HepG2 (cell line): ENCODE measurements around the gene CTNNA3. TPM values are rescaled to one million over a fixed set of nuclear protein-coding genes. Genes with fewer than 3 reads are reported as not detected.

Experiments used
- ATAC-seq: fragments of 200-7000 bp; cut with Tn5 transposase; 3 replicates; pipeline ENCODE4 v1.9.1; 2020; ENCODE audit warnings: mild to moderate bottlenecking, moderate library complexity
- BruUV-seq: library from RNA; stranded (reverse); fragments of 400-500 nt; replicated peaks from 2 replicates; lab custom pipeline; 2021; lab: Mats Ljungman, UMichigan
- CTCF ChIA-PET: fragments of 300-600 bp; formaldehyde crosslinking; extraction: SDS; loops from one replicate; lab custom pipeline; 2021; ENCODE audit warnings: low total read pairs, inconsistent platforms, low intra/inter-chr PET ratio; lab: Yijun Ruan, JAX
- POLR2A ChIA-PET: fragments of 350-600 bp; sonication (Branson Sonifier 250); formaldehyde crosslinking; loops from one replicate; lab custom pipeline; 2020; ENCODE audit warnings: antibody characterized with exemption, inconsistent platforms; lab: Yijun Ruan, JAX
- DNase-seq: peaks from one replicate; pipeline ENCODE4 v3.0.0-alpha.2; 2015; ENCODE audit warnings: low spot score
- FAIRE-seq: peaks from 3 replicates; lab custom pipeline; 2011; peaks lifted over from hg19 to GRCh38; lab: Jason Lieb, UNC
- H2AFZ ChIP-seq: one replicate; pipeline ENCODE4 v1.6.1; 2011; ENCODE audit warnings: low read length, inconsistent platforms
- H3K27ac ChIP-seq: fragments of 300-600 bp; 3 replicates; pipeline ENCODE4 v1.8.0; 2011; ENCODE audit warnings: mixed run types, mild to moderate bottlenecking, mixed read lengths, low read length, inconsistent platforms; ENCODE audit not compliant: insufficient read depth; ENCODE audit errors: extremely low read length
- H3K27me3 ChIP-seq, 2 experiments: fragments of 200-600 bp in 1 of 2; 2 replicates in 1 of 2; 3 replicates in 1 of 2; pipeline versions ENCODE4 v1.6.0 to v1.8.0; 2011; ENCODE audit warnings: low read length in 2 of 2, mild to moderate bottlenecking in 2 of 2, moderate library complexity in 2 of 2, inconsistent platforms in 1 of 2; ENCODE audit not compliant: insufficient read depth in 2 of 2, control insufficient read depth in 1 of 2
- H3K36me3 ChIP-seq, 2 experiments: fragments of 200-600 bp in 1 of 2; replicated peaks in 1 of 2; 2 replicates in 1 of 2; 3 replicates in 1 of 2; pipeline versions ENCODE4 v1.5.1 to v1.8.0; 2011; ENCODE audit warnings: low read length in 2 of 2, inconsistent platforms in 1 of 2; ENCODE audit not compliant: insufficient read depth in 2 of 2, control insufficient read depth in 1 of 2
- H3K4me1 ChIP-seq: 2 replicates; pipeline ENCODE4 v1.5.1; 2012; ENCODE audit warnings: low read length, inconsistent platforms; ENCODE audit not compliant: insufficient read depth
- H3K4me2 ChIP-seq: 2 replicates; pipeline ENCODE4 v1.6.0; 2011; ENCODE audit warnings: low read depth, low read length, inconsistent platforms
- H3K4me3 ChIP-seq, 3 experiments: fragments of 200-600 bp in 1 of 3; sonication (generic), shearing (Covaris generic) in 1 of 3; replicated peaks in 1 of 3; 2 replicates each; pipeline ENCODE4 v1.5.1; 2011 to 2016; ENCODE audit warnings: low read length in 3 of 3, inconsistent platforms in 2 of 3, low read depth in 2 of 3, mild to moderate bottlenecking in 2 of 3, control low read depth in 1 of 3, mixed read lengths in 1 of 3; ENCODE audit not compliant: insufficient read depth in 1 of 3
- H3K79me2 ChIP-seq: one replicate; pipeline ENCODE4 v1.6.1; 2011; ENCODE audit warnings: low read length, inconsistent platforms; ENCODE audit not compliant: insufficient read depth
- H3K9ac ChIP-seq: 2 replicates; pipeline ENCODE4 v1.6.0; 2011; ENCODE audit warnings: mild to moderate bottlenecking, low read depth, low read length, inconsistent platforms; ENCODE audit not compliant: insufficient read depth
- H3K9me3 ChIP-seq: 2 replicates; pipeline ENCODE4 v1.5.1; 2012; ENCODE audit warnings: mild to moderate bottlenecking, low read length
- H4K20me1 ChIP-seq: 2 replicates; pipeline ENCODE4 v1.6.0; 2011; ENCODE audit warnings: inconsistent platforms, mild to moderate bottlenecking, low read length, moderate library complexity; ENCODE audit not compliant: insufficient read depth
- CSRNP1 ChIP-seq: sonication (generic); formaldehyde crosslinking; IDR thresholded peaks from 2 replicates; pipeline ENCODE4 v1.8.1; 2023; ENCODE audit warnings: mild to moderate bottlenecking, missing genetic modification reagents
- DDIT3 ChIP-seq: sonication (generic); formaldehyde crosslinking; IDR thresholded peaks from 2 replicates; pipeline ENCODE4 v1.4.0; 2020; ENCODE audit warnings: mild to moderate bottlenecking, missing genetic modification reagents
- DRAP1 ChIP-seq: IDR thresholded peaks from 2 replicates; pipeline ENCODE4 v1.6.1; 2016; ENCODE audit warnings: missing genetic modification reagents, missing compliant biosample characterization
- EHMT2 ChIP-seq: fragments of 200-600 bp; sonication (generic); IDR thresholded peaks from 2 replicates; pipeline ENCODE4 v1.7.0; 2017; ENCODE audit warnings: antibody characterized with exemption, low read depth, low read length, borderline replicate concordance
- HDAC6 ChIP-seq: fragments of 200-600 bp; sonication (generic); IDR thresholded peaks from 2 replicates; pipeline ENCODE4 v1.7.0; 2017; ENCODE audit warnings: mild to moderate bottlenecking, antibody characterized with exemption, low read length, low read depth
- KDM6A ChIP-seq: IDR thresholded peaks from 2 replicates; pipeline ENCODE4 v1.6.1; 2016; ENCODE audit warnings: low read depth
- MXD3 ChIP-seq: IDR thresholded peaks from 2 replicates; pipeline ENCODE4 v1.6.1; 2016; ENCODE audit warnings: mild to moderate bottlenecking, missing biosample characterization, missing genetic modification reagents
- NFE2L1 ChIP-seq: sonication (generic); formaldehyde crosslinking; IDR thresholded peaks from 2 replicates; pipeline ENCODE4 v1.4.0; 2020; ENCODE audit warnings: missing genetic modification reagents, mild to moderate bottlenecking, borderline replicate concordance
- RAD21 ChIP-seq: fragments of 450-650 bp; formaldehyde crosslinking; IDR thresholded peaks from 2 replicates; pipeline ENCODE4 v1.5.0; 2020; ENCODE audit warnings: mild to moderate bottlenecking
- RFX3 ChIP-seq: IDR thresholded peaks from 2 replicates; pipeline ENCODE4 v1.6.1; 2016; ENCODE audit warnings: missing biosample characterization, missing genetic modification reagents
- SSRP1 ChIP-seq: IDR thresholded peaks from 2 replicates; pipeline ENCODE4 v1.6.1; 2016; ENCODE audit warnings: control low read depth
- THAP7 ChIP-seq: sonication (generic); formaldehyde crosslinking; IDR thresholded peaks from 2 replicates; pipeline ENCODE4 v1.8.1; 2023; ENCODE audit warnings: mild to moderate bottlenecking, missing genetic modification reagents
- USF2 ChIP-seq, 2 experiments: sonication (generic) in 1 of 2; formaldehyde crosslinking in 1 of 2; IDR thresholded peaks; 2 replicates each; pipeline versions ENCODE4 v1.5.1 to v1.6.1; 2011 to 2020; ENCODE audit warnings: borderline replicate concordance in 1 of 2, low read depth in 1 of 2, low read length in 1 of 2, mild to moderate bottlenecking in 1 of 2, missing genetic modification reagents in 1 of 2, moderate library complexity in 1 of 2
- ZBTB46 ChIP-seq: sonication (generic); formaldehyde crosslinking; IDR thresholded peaks from 2 replicates; pipeline ENCODE4 v1.4.0; 2020; ENCODE audit warnings: mild to moderate bottlenecking, missing genetic modification reagents, borderline replicate concordance
- ZNF17 ChIP-seq: sonication (generic); formaldehyde crosslinking; IDR thresholded peaks from 2 replicates; pipeline ENCODE4 v1.5.0; 2020; ENCODE audit warnings: mild to moderate bottlenecking, missing genetic modification reagents
- ZNF232 ChIP-seq: sonication (generic); formaldehyde crosslinking; IDR thresholded peaks from 2 replicates; pipeline ENCODE4 v1.4.0; 2020; ENCODE audit warnings: missing genetic modification reagents, borderline replicate concordance
- ZNF773 ChIP-seq: sonication (generic); formaldehyde crosslinking; IDR thresholded peaks from 2 replicates; pipeline ENCODE4 v1.4.0; 2020; ENCODE audit warnings: missing genetic modification reagents, borderline replicate concordance
- in situ Hi-C: cut with HindIII; loops from 2 replicates; pipeline ENCODE4 v1.10.0; 2017; ENCODE audit warnings: low pct_unique_long_range_greater_than_20kb; ENCODE audit not compliant: extremely low pct_ligation_motif_present
- intact Hi-C: fragments of 100-400 bp; cut with micrococcal nuclease; formaldehyde crosslinking; loops from one replicate; pipeline ENCODE4 v1.10.0; 2022; ENCODE audit not compliant: unreplicated experiment
- polyA plus RNA-seq, 8 experiments: library from polyadenylated mRNA; depleted of rRNA in 3 of 8; stranded (reverse) in 7 of 8; unstranded in 1 of 8; fragments of >200 nt; fragmentation: Illumina TruSeq in 4 of 8; extraction: Trizol in 4 of 8; gene quantifications; 2 replicates each; pipeline versions ENCODE4 v1.2.1 to v1.2.3, GENCODE V29; 2011 to 2016; ENCODE audit warnings: low read depth in 4 of 8, missing spikeins in 1 of 8, mixed read lengths in 1 of 8; ENCODE audit not compliant: insufficient read depth in 1 of 8
- total RNA-seq, 5 experiments: library from RNA; depleted of rRNA; stranded (reverse); fragments of >200 nt; fragmentation: Illumina TruSeq; extraction: Trizol; gene quantifications; 2 replicates each; pipeline ENCODE4 v1.2.3, GENCODE V29; 2016; ENCODE audit warnings: low read depth in 1 of 5

CTNNA3 gene
- total and polyA plus RNA-seq, 2 of the 13 experiments (the other 11 are each of a cell fraction or from before 2014, with no cell fraction given), result not detected

- Histone ChIP-seq H3K27me3 (no peaks in the 10 kb centered on the region), H3K27ac (no peak overlapping the region), H3K4me1 (no peaks in the 10 kb centered on the region), H3K79me2 (no peaks in the 10 kb centered on the region), H3K9ac (no peak overlapping the region), H2AFZ (no peak overlapping the region), H3K4me3 (no peak overlapping the region), H3K9me3 (peaks cover 5% of the 10 kb centered on the region; the same call in 1 of the 2 replicates), H4K20me1 (no peaks in the 10 kb centered on the region), H3K36me3 (no peaks in the 10 kb centered on the region), H3K4me2 (no peak overlapping the region)
- FAIRE-seq, result no peak
- no TSS peak for BruUV-seq
- intact Hi-C loops (no loop called here), in situ Hi-C loops (no loop called here)
- ChIA-PET POLR2A (no interaction called here), CTCF (no interaction called here)
- ATAC-seq, result no peak
- no peak for DNase-seq
- TF ChIP-seq RFX3, result no peak
- no peak for TF ChIP-seq NFE2L1 (CRISPR knock-in tag)
- no peak for TF ChIP-seq HDAC6
- no peak for TF ChIP-seq ZNF232 (CRISPR knock-in tag)
- TF ChIP-seq ZNF17 (CRISPR knock-in tag), result no peak
- TF ChIP-seq ZBTB46 (CRISPR knock-in tag), result no peak
- no peak for TF ChIP-seq MXD3 (CRISPR knock-in tag)
- TF ChIP-seq DRAP1 (CRISPR knock-in tag), result no peak
- no peak for TF ChIP-seq EHMT2
- TF ChIP-seq KDM6A (CRISPR knock-in tag), result no peak
- TF ChIP-seq ZNF773 (CRISPR knock-in tag), result no peak
- no peak for TF ChIP-seq CSRNP1
- no peak for TF ChIP-seq RAD21 (CRISPR knock-in tag)
- TF ChIP-seq SSRP1 (CRISPR knock-in tag), result no peak
- no peak for TF ChIP-seq THAP7
- TF ChIP-seq USF2 (IDR thresholded peaks at IDR 0.05; ENCODE audit: low read depth, low read length), result no peak
- TF ChIP-seq USF2 (CRISPR knock-in tag; IDR thresholded peaks at IDR 0.05; ENCODE audit: borderline replicate concordance), result no peak
- TF ChIP-seq DDIT3, result no peak
Measured at GRCh38 chr10:67173787-67174186, 522.2 kb downstream of the CTNNA3 start.
